GM19467 (cell line): ENCODE data around the gene CCDC18.
A peak's percentile ranks its signal among the peaks of the same experiment; 100 is the strongest.
"Not testable (repeated sequence)": the region's sequence is repeated elsewhere in the genome, so short reads cannot be mapped to it uniquely, and the experiment has no call there.

Experiments used
- ATAC-seq: cut with Tn5 transposase; IDR thresholded peaks from one replicate; pipeline ENCODE4 v1.9.1; 2021; ENCODE audit warnings: mild to moderate bottlenecking, moderate library complexity; ENCODE audit not compliant: unreplicated experiment

CCDC18 gene

DNA sequence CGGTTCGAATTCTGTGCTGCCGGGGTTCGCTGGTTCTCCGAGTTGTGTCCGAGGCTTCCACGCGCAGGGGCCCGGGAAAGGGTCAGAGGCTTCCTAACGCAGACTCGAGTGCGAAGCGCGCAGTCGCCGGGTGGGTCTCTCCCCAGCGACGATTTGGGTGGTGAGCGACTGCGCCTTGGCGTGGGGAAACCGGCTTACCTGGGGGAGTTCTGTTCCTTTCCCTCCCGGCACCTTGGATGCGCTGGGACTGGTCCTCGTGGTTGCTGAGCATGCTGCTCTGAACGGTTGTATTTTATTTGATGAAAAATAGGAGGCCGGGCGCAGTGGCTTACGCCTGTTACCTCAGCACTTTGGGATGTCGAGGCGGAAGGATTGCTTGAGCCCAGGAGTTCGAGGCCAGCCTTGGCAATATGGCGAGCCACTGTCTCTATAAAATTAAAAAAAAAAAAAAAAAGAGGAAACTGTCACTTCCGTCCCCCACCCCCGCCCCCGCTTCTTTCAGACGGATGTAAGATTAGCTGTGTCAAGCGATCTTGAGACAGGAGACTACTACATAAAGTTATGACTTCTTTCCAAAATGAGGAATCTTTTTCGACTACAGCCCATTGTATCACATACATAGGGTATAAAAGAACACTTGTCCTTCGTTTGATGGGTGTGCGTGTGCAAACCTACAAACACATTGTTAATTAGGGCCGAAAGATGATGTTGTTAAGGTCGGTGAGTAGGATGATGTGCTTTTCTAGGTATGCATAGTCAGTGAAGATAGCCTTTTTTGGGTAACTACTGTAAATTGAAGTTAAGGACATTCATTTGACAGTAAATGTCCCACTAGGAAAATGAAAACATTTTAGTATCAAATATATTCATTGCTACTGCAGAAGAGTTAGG lies at the start of gene CCDC18:
Gene CCDC18, plus strand, starts transcription at position 2 of the 891 bp plus-strand sequence. CDS start 2,638 bp downstream, outside the sequence.
- peak; percentile 4 for ATAC-seq

DNA sequence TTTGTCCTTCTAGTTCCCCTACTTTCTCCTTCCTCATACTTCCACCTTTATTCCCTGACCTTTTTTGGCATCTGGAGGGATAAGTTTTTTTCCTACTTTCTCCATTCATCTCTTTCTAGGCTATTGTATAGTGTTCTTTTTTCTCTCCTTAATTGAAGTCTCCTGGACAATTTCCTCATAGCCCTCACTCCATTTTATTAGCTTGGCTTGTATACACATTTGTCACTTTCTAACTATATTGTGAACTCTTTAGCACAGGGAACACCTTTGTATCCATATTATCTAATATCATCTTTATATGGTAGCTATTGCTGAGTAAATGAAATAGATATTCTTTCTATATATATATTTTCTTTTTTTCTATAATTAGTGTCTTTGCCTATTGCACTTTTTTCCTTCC lies 47.9 kb upstream of the CCDC18 start:
- no peak for ATAC-seq

DNA sequence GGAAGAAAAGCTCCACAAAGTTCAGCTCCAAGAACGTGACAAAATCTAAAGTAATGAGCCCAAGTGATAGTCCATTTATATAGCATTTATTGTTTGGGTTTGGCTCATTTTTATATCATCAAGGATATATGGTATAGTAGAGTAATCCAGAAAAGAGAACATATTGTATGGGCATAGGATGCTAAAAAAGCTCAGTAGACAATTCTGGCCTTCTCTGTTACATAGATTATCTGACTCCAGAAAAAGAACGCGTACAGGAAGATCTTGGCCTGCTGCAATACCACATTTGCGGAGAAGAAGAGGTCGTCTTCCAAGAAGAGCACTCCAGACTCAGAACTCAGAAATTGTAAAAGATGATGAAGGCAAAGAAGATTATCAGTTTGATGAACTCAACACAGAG lies 44.1 kb upstream of the CCDC18 start:
- no peak for ATAC-seq

DNA sequence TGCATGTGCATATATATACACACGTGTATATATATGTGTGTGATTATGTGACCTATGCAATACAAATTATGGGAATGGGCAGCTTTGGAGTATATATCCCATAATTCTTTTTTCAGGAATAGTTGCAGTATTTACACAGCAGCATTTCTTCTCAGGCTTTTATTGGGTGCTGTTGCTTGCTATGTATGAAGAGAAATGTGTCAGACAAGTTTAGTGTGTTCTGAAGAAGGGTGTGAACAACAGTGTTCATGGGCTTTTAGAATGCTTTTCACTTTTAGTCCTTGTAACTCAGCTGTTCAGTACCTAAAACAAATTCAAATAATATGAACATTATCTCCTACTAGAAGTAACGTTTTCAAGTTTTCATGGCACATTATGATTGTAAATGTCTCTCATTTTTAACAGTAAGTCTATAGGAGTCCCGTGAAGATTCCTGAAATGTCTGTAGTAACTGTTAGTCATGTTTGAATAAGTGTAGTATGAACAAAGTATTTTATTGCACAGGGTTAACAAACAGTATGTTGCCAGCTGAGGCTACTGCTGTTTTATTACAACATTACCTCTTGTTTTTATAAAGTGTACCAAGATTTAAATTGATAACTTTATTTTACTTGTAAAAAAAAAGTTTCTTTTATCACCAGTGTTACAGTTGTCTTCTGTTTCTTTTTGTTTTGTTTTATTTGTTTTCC lies 42.8 kb upstream of the CCDC18 start:
- no peak for ATAC-seq

GRCh38 chr1:93140106-93140505 lies 40.4 kb upstream of the CCDC18 start:
- ATAC-seq: no peak

DNA sequence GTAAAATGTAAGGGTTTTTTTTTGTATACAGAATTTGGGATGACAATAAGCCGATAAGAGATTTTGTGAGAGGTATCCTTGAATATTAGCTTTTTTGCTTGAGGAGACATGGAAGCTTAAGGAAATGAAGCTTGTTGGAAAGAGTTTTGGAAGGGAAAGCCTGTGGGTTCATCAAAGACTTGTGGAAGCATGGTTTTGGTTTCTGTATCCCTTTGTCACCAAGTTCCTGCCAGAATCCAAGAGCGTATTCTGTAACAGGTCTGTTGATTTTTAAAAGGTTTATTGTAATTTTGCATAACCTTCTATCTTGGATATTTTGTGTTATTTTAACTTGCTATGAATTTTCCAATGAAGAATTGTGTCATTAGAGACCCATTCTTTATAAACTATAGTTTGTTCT lies 38.4 kb upstream of the CCDC18 start:
- no peak for ATAC-seq

DNA sequence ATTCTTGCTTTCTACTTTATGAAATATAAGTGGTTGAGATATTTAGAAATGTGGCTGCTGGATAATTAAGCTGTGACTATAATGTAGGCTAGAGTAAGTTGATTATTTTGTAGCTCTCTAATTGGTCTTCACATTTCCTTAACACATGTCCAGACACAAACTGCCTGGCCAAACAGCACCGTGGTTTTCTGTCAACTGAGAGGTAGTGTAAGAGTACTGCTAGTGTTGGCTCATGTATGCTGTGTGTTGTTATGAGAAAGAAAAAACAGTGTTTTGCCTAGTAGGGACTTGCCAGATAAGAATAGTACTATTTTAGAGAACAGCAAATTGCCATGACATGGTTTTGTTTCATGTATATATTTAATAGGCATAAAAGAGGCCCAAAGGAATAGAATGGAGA lies 37.4 kb upstream of the CCDC18 start:
- ATAC-seq: no peak

GRCh38 chr1:93143769-93144168 lies 36.8 kb upstream of the CCDC18 start:
- ATAC-seq: no peak

GRCh38 chr1:93148001-93148400 lies 32.5 kb upstream of the CCDC18 start:
- no peak for ATAC-seq

DNA sequence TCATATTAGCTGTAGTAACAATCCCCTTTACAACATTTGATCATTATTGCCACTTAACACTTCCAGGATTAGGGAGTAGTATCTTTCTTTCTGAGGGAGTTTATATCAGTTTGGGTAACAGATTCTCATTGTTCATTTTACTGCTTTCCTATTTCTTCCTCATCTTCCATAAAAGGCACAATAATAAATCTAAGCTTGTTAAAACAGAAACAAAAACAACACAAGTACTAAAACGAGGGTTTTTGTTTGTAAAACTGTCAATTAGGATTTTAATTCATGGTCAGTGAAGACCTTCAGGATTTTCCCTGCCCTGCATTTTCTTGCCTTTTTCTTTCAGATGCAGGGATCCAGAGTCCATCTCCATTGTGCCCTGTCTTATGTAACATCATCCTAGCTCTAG lies 29.8 kb upstream of the CCDC18 start:
- no peak for ATAC-seq

GRCh38 chr1:93151474-93151873 lies 29.1 kb upstream of the CCDC18 start:
- ATAC-seq: no peak

- no peak for ATAC-seq
These were observed 27.7 kb upstream of the CCDC18 start for GRCh38 chr1:93152835-93153234.

DNA sequence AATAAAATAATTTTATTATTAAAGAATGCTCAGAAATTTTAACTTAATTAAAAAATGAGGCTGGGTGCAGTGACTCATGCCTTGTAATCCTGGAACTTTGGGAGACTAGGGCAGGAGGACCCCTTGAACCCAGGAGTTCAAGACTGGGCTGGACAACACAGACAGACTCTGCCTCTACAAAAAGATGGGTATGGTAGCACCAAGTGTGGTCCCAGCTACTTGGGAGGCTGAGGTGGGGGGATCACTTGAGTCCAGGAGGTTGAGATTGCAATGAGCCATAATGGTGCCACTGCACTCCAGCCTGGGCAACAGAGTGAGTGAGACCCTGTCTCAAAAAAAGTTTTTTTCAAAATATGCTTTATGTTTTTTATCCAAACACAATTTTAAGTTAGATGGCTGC lies 25.6 kb upstream of the CCDC18 start:
- ATAC-seq: no peak

GRCh38 chr1:93155335-93155734 lies 25.2 kb upstream of the CCDC18 start:
- no peak for ATAC-seq

DNA sequence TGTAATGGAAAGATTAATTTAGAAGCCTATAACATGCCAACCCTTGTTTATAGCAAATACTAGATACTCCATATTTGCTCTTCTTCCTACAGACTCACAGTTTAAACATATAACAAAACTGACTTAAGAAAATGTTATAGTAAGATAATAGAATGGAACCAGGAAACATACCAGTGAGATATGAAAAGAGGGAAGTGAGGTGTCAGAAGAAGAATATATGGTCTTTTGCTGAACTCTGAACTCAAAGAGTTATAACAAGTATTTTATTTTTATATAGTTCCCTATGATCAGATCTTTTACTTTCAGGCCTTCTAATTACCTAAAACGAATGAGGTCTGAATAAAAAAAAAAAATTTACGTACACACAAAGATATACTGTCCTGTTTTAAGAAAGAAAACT lies 21.2 kb upstream of the CCDC18 start:
- no peak for ATAC-seq

GRCh38 chr1:93163314-93163713 lies 17.2 kb upstream of the CCDC18 start:
- ATAC-seq: not testable (repeated sequence)

DNA sequence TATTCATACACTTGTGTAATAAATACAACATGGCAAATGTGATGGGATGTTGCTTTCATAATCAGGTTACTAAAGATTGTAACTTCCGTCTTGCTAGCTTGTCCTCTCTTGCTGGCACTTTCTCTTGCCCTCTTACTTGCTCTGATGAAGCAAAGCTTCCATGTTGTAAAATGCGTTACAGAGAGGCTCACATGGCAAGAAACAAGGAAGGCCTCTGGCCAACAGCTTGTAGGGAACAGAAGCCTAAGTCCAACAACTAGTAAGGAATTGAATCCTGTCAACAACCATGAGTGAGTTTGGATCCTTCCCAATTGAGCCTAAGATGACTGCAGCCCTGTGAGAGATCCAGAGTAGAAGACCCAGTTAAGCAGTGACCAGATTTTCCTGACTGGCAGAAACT lies 15.7 kb upstream of the CCDC18 start:
- ATAC-seq: no peak

- not testable (repeated sequence) for ATAC-seq
These were observed 14.6 kb upstream of the CCDC18 start for GRCh38 chr1:93165895-93166294.

- no peak for ATAC-seq
These were observed 13.5 kb upstream of the CCDC18 start for GRCh38 chr1:93167006-93167405.

- ATAC-seq: not testable (repeated sequence)
These were observed 10.3 kb upstream of the CCDC18 start for GRCh38 chr1:93170141-93170678.

DNA sequence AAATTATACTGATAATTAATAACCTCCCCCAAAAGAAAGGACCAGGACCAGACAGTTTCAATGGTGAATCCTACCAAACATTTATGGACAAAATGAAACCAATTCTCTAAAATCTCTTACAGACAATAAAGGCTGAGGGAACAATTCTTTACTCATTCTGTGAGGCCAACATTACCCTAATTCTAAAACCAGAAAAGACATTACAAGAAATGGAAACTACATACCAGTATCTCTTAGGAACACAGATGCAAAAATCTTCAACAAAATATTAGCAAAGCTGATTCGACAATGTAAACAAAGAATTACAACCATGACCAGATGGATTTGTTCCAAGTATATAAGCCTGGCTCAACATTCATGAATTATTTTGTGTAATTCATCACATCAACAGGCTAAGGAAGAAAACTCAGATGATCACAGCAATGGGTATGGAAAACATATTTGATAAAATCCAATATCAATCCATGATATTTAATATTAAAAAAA lies 8.9 kb upstream of the CCDC18 start:
- no peak for ATAC-seq

DNA sequence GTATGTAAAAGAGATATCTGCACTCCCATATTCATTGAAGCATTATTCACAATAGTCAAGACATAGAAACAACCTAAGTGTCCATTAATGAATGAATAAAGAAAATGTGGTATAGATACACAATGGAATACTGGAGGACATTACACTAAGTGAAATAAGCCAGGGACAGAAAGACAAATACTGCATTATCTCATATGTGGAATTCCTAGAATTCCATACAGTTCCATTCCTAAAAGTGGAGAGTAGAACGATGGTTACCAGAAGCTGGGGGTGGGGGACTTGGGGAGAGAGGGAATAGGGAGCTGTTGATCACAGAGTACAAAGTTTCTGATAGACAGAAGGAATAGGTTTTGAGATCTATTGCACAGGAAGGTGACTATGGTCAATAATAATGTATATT lies 7.7 kb upstream of the CCDC18 start:
- ATAC-seq: no peak
